ENCODE results near the gene XRCC6. TPM values are rescaled to one million over a fixed set of nuclear protein-coding genes. Genes with fewer than 3 reads are reported as not detected.

The XRCC6 gene
- total and polyA plus RNA-seq, 9 of the 15 experiments (the other 6 are each of a cell fraction or from before 2014, with no cell fraction given) = 151 to 440 (median 318) TPM

DNA sequence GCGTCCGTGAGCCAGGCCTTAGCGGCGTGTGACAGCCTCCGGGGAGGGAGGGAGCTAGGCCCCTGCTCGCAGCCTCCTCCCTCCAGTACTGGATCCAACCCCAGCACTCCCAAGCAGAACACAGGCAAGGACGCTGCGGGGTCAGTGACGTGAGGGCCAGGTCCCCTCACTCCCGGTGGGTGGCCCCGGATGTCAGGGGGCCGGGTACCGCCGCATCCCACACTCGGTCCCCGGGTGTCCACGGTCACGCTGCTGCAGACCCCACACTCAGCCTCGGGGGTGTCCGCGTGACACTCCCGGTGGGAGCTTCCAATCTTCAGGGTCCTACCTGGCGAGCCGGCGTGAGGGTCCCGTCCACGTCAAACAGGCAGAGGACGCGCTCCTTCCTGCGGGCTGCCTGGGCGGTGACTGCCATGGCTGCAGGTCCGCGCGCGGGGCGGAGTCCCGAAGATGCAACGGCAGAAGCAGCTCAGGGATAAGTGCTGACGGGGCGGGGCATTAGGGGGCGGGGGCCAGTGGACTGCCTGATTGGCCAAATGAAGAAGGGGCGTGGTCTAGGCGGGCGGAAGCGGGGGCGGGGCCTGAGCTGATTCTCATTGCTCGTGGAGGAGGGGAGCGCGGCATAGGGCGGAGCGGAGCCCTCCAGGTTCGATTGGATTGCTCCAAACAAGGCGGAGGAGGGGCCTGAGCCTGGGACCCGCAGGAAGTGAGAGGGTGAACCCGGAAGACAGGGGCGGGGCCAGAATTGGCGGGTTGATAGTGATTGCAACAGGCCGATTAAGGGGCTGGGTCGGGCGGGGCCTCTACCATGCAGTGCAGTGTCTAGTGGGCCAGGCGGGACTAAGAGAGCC lies 31.5 kb upstream of the XRCC6 start, which contains the start of gene PMM1 (continued):
- TF ChIP-seq, protein P1, sequence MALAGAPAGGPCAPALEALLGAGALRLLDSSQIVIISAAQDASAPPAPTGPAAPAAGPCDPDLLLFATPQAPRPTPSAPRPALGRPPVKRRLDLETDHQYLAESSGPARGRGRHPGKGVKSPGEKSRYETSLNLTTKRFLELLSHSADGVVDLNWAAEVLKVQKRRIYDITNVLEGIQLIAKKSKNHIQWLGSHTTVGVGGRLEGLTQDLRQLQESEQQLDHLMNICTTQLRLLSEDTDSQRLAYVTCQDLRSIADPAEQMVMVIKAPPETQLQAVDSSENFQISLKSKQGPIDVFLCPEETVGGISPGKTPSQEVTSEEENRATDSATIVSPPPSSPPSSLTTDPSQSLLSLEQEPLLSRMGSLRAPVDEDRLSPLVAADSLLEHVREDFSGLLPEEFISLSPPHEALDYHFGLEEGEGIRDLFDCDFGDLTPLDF (CRISPR knock-in tag; IDR thresholded peaks at IDR 0.05) = peak; percentile 58; the same call in 1 of the 2 replicates
- TF ChIP-seq HDAC1 (IDR thresholded peaks at IDR 0.05) = peak in 1 of 2 experiments; percentile 78; a peak in 2 of 4 replicates
- peak; percentile 21; the same call in 1 of the 2 replicates for TF ChIP-seq ZBTB7A (IDR thresholded peaks at IDR 0.05; ENCODE audit: borderline replicate concordance, control insufficient read depth, low read depth, low read length)
- TF ChIP-seq CREM (IDR thresholded peaks at IDR 0.05; ENCODE audit: low read depth) = peak; percentile 10
- TF ChIP-seq ZNF316 (IDR thresholded peaks at IDR 0.05) = peak; percentile 81
- TF ChIP-seq RBBP5 (IDR thresholded peaks at IDR 0.05; ENCODE audit: borderline replicate concordance, insufficient read depth, low read length, poor library complexity, severe bottlenecking) = peak; percentile 54
- TF ChIP-seq SP1 (CRISPR knock-in tag; IDR thresholded peaks at IDR 0.05) = peak; percentile 70; the same call in 1 of the 2 replicates
- peak; percentile 95 for TF ChIP-seq POLR2G (IDR thresholded peaks at IDR 0.05; ENCODE audit: low read depth, low read length)
- peak; percentile 49 for TF ChIP-seq TBP (optimal IDR thresholded peaks at IDR 0.05; ENCODE audit: low read depth, low read length)
- peak; percentile 37; the same call in 1 of the 2 replicates for TF ChIP-seq MYC (IDR thresholded peaks at IDR 0.05; ENCODE audit: low read depth, low read length)
- no peak for TF ChIP-seq MYC (CRISPR knock-in tag; IDR thresholded peaks at IDR 0.05; ENCODE audit: borderline replicate concordance, low read depth)
- TF ChIP-seq CEBPB (tag; IDR thresholded peaks at IDR 0.05) = peak; percentile 93
- TF ChIP-seq, protein P2, sequence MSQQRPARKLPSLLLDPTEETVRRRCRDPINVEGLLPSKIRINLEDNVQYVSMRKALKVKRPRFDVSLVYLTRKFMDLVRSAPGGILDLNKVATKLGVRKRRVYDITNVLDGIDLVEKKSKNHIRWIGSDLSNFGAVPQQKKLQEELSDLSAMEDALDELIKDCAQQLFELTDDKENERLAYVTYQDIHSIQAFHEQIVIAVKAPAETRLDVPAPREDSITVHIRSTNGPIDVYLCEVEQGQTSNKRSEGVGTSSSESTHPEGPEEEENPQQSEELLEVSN (IDR thresholded peaks at IDR 0.05; ENCODE audit: borderline replicate concordance in 1 of 2, extremely low read depth in 1 of 2, insufficient read depth in 1 of 2, insufficient read length in 1 of 2, low read depth in 1 of 2, low read length in 1 of 2, poor library complexity in 1 of 2, severe bottlenecking in 1 of 2) = peak; percentile 57 to 72
- no peak for TF ChIP-seq KLF6 (CRISPR knock-in tag; IDR thresholded peaks at IDR 0.05; ENCODE audit: borderline replicate concordance)
- TF ChIP-seq, protein P3, sequence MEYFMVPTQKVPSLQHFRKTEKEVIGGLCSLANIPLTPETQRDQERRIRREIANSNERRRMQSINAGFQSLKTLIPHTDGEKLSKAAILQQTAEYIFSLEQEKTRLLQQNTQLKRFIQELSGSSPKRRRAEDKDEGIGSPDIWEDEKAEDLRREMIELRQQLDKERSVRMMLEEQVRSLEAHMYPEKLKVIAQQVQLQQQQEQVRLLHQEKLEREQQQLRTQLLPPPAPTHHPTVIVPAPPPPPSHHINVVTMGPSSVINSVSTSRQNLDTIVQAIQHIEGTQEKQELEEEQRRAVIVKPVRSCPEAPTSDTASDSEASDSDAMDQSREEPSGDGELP (CRISPR knock-in tag; IDR thresholded peaks at IDR 0.05; ENCODE audit: borderline replicate concordance) = peak; percentile 13; the same call in 1 of the 2 replicates
- TF ChIP-seq ZC3H11A (IDR thresholded peaks at IDR 0.05; ENCODE audit: low read depth, low read length) = no peak
- peak; percentile 69 for TF ChIP-seq EGR1 (conservative IDR thresholded peaks at IDR 0.05)
- TF ChIP-seq PHF8 (IDR thresholded peaks at IDR 0.05; ENCODE audit: borderline replicate concordance, low read length) = peak; percentile 70; the same call in 1 of the 2 replicates
- TF ChIP-seq ZFX (CRISPR knock-in tag; IDR thresholded peaks at IDR 0.05) = peak; percentile 55
- TF ChIP-seq SIN3A (IDR thresholded peaks at IDR 0.05; ENCODE audit: borderline replicate concordance in 2 of 2, control insufficient read depth in 1 of 2, low read depth in 2 of 2, low read length in 2 of 2) = peak in 1 of 2 experiments; percentile 30; a peak in 1 of 4 replicates
- TF ChIP-seq GABPB1 (CRISPR knock-in tag; IDR thresholded peaks at IDR 0.05) = peak; percentile 19; the same call in 1 of the 2 replicates

All from K562 (cell line).